ENCODE data around the gene NTM.

DNA sequence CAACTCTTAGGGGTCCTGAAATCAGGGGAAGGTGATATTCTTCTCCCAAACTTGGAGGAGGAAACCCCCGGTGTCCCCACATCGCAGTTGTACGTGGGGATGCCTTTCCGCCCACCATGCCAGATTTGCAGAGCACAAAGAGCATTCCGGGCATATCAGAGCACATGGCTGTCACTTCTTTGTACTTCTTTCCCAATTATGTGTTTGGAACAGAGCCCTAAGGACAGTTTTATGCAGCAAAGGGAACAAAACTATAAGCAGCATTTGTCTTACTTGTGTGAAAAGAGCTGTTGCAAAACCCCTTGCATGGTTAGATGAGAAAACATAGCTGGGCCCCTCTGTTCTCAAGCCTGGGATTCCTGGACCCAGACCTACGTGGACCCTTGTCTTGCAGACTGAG, 41.2 kb downstream of the NTM start:
- TF ChIP-seq, protein P1, sequence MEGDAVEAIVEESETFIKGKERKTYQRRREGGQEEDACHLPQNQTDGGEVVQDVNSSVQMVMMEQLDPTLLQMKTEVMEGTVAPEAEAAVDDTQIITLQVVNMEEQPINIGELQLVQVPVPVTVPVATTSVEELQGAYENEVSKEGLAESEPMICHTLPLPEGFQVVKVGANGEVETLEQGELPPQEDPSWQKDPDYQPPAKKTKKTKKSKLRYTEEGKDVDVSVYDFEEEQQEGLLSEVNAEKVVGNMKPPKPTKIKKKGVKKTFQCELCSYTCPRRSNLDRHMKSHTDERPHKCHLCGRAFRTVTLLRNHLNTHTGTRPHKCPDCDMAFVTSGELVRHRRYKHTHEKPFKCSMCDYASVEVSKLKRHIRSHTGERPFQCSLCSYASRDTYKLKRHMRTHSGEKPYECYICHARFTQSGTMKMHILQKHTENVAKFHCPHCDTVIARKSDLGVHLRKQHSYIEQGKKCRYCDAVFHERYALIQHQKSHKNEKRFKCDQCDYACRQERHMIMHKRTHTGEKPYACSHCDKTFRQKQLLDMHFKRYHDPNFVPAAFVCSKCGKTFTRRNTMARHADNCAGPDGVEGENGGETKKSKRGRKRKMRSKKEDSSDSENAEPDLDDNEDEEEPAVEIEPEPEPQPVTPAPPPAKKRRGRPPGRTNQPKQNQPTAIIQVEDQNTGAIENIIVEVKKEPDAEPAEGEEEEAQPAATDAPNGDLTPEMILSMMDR (IDR thresholded peaks at IDR 0.05), result no peak
- TF ChIP-seq POLR2A (IDR thresholded peaks at IDR 0.05), result no peak

Data from uterus (tissue), 2 donors.